Stimulated activated CD8-positive, alpha-beta memory T cell treated with anti-CD3 and anti-CD28 coated beads, Interleukin-2, amount 100 ng/mL, for 48 hours (primary cell): ENCODE measurements around the gene C1orf21.

ENCODE experiments used
- DNase-seq, 2 donors: peaks; one replicate each; pipeline ENCODE4 v3.0.0-alpha.2; 2020; ENCODE audit warnings: low read depth in 2 of 2

The C1orf21 gene

DNA sequence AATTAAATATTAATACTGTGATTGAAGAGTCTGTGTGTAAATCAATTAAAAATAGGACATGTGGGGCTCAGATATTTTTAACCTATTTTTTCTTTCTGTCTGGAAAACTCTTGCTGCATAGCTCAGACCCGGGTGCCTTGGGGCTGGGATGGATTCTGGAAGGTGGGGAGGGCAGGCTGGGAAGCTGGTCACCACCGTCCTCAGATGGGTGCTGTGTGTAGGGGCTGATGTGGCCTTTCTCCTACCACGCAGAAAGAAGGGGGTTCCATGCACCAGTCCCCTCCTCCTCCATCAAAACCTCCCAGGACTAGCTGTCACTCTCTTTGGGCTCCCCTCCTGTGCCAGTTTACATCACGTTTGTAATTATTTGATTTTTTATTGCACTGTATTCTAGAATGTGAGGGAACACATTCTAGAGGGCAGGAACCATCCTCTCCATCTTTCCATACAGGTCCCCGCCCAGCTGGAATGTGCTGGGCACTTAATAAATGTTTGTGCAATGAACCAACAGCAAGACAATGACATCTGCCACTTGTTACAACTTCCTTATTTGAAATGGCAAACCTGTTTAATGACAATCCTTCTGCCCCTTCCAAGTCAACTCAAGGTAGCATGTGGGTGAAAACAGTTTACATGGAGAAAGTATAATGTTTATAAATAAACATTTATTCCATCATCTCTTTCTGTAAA is 263.5 kb downstream of the C1orf21 start:
- no peak for DNase-seq

DNA sequence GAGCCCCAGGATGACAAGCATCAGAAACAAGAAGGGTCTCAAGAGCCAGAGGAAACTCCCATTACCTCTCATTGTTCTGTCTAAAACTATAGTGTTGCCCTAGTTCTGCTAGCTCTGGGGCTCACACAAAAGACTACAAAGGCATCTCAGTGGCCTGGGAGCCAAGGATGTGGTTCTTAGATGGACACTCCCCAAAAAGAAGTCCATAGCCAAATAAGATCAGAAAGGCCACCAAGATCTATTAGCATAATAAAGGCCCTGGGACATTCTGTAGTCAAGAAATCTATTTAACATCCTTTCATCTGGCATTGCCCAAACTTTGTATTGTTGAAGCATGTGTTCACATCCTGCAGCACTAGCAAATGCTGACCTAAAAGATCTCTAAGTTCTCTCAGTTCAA is 268.4 kb downstream of the C1orf21 start:
- no peak for DNase-seq

DNA sequence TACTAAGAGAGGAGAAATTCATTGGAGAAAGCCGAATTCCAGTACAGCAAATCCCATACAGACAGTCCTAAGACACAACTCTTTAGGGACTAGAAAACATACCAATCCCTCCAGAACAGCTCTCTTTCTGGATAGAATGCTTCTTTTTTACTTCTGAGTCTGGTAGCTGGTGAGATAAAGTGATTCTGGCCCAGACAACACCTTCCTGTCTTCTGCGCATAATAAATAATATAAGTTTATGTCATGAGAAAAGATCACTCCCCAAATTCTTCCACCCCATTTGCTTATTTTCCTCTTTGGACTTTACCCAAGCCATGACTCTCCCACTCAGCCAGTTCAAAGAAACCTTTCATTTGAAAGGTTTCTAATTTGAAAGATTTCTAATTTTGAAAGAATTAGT is 269.4 kb downstream of the C1orf21 start:
- no peak for DNase-seq

DNA sequence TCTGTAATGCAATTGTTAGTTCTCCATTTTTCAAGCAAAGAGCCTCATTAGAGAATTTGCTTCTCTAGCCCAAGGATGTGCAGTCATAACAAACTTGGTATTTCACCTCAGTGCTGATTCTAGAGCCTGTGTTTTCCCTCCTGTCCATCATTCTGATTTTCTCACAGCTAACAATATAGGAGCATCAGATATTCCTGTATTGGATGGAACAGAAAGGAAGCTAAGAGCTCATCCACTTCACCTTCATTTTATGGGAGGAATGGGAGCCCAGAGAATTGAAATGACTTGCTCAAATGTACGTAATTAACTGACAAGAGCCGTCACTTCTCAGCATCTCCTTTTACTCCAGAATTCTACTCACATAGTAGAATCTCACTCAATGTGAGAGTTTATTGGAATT is 271.2 kb downstream of the C1orf21 start:
- no peak for DNase-seq

DNA sequence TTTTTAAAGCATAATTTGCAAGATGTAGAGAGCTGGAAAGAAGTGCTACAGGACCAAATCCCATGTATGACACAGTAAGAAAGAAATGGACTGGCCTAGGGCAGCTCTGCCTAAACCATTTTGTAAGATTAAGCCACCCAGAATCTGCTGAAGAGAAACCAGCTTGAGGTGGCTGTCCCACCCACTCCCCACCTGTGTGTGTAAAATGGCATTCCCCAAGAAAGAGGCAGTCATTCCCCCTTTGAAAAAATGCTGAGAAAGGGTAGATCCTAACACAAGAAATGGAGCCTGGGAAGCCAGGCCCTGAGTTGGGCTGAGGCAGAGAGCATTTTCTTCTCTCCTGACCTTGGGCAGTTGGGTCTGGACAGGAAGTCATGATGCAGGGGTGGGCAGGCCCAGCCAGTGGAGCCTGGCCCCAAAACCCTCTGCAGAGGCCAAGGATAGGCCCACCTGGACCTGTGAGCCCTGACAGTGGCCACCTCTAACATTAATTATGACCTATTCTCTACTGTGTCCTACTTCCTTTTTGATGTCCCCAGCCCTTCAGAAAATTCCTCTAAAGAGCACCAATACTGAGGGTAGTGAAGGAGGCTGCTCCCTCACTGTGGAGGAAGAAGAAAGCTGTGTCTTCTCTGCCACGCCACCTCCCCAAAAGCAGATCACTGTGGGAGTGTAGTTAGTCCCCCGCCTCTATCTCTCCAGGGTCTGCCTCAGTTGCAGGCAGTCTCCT is 273.8 kb downstream of the C1orf21 start:
- no peak for DNase-seq

DNA sequence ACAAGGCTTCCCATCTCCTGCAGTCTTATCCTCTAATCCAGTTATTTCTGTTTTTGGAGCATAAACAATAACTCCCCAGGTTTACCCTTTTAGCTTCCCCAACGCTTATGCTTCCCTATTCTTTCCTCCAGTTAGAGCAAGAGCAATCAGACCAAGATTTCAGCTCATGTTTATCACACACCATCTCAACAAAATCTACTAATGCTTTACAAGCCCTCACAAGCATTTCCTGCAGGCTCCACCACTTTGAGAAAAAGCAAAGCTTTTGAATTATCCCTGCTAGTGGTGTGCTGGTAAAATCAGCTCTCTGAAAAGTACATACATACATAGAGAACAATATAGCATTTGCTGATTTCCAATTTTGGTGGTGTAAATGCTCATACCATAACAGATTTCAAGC is 275.0 kb downstream of the C1orf21 start:
- no peak for DNase-seq

DNA sequence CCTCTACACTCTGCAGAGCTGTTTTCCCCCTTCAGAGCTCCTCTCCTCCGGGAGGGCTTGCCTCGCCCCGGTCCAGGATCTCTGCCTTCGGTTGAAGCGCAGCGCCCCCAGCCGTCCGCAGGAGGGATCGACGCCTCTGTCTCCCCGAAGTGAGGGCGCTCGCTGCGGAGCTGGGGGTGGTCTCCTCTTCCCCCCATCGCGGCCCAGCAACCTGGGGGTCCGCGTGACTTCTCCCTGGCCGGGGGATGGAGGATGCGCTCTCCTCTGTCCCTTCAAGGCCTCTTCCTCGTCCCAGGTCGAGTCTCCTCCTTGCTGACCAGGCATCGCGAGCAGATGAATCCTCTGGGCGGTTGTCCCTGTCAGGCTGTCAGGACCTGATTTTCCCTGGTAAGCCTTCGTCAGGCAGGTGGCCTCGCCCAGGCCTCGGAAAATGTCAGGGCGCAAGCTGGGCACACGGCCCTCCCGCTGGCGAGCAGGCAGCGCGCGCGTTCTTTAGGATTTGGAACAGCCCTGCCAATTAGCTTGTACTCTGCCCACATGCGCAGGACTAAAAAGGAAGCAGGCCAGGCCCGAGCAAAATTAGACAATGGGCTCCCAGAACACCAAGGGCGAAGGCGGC is 277.3 kb downstream of the C1orf21 start:
- DNase-seq: peak; percentile 34 to 41

DNA sequence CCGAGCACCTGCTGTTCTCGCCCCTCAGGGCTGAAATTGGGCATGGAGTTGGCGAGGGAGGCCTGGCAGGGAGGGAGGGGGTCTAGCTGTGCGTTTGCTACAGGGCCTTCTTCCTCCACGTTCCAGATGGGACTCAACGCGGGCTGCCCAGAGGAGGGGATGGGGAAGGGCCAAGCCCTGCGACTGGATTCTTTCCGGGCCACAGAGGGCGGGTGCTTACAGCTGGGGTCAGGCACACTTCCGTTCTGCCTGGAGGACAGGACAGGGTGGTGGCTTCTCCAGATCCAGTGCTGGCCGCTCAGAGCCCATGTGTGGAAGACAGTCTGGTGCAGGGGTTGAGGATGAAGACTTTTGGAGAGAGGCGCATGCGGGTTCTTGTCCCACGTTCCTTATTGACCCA is 277.8 kb downstream of the C1orf21 start:
- DNase-seq: no peak

DNA sequence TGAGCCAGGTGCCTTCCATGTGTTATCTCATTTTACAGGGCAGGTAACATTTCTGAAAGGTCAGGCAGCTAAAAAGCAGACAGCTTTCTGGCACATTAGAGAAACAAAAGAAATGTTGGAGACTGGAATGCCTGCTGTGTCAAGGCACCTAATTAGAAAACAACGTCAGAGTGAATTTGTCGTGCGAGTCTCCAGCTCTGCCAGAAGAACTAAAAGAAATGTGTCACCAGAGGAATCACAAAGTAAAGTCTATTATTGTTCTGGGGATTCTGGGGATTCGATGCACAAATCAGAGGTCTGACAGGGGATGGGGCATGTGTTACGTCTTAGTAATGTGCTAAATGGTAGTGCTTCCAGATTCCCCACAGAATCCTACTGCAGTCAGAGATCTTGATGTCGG is 278.5 kb downstream of the C1orf21 start:
- no peak for DNase-seq

DNA sequence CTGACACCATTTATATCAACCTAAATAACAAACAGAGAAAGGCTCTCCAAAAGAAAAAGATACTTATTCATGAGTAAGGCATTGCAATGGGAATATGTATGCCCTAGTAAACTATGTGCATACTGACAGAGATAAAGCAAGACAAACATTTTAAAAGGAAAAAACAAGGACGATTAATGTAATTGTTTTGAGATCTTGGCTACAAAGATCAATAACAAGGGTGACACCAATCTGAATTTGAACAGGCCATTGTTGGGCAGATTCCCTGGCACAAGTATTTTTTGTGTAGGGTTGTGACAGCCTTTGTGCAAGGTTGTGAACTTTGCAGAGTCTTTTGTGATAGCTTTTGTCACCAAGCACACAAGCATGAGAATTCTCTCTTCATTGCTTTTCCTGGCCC is 282.6 kb downstream of the C1orf21 start:
- no peak for DNase-seq

DNA sequence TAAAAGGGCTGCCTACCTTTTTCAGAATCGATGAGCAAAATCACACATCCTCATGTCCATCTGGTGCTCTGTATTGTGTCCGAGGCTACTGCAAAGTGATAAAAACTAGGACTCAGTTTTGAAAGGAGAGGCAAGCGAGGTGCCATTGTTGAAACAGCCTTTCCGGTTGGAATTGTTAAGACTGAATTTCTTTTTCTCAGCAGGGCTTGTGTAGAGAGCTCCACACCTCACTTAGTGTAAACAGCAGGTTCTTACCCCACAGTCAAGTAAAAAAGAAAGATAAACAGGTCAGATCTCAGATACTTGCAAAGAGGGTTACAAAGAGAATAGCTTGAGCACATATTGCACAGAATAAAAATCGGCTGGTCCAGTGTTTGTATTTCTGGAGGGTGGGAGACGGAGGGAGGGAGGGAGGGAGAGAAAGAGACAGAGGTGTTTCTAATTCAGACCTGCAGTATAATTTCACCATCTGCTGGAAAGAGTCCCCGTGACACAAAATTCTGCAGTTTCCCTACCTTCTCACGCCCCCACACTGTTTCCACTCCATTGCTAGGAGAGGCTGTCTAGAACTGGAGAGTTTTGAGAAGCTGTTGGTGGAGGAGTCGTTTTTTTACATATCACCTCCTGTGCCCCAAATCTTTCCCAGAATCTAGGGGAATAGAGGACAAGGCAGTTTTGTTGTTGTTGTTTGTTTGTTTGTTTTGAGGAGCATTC is 285.3 kb downstream of the C1orf21 start:
- DNase-seq: no peak

DNA sequence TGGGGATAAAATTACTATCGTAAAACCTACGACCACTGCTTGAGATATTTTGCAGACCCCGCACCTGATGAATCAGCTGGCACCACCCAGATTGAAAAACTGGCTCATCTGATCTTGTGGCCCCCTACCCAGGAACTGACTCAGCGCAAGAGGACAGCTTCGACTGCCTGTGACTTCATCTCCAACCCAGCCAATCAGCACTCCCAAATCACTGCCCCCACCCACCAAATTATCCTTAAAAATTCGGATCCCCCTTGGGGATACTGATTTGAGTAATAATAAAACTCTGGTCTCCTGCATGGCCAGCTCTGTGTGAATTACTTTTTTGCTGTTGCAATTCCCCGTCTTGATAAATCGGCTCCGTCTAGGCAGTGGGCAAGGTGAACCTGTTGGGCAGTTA is 286.5 kb downstream of the C1orf21 start:
- DNase-seq: no peak

DNA sequence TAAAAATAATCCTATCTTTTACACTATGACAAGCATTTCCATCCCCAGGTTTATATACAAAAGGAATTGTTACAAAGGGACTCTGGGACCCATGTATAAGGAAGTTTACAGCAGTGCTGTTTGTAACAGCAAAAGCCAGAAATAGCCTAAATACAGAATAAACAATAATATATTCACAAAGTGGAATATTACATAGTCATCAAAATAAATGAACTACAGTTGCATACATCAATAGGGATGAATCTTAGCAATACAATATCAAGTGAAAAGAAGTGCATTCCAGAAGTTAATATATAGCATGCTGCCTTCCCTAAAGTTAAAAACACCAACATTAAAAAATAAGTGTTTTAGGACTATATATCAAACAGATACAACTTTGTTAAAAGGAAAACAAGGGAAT is 290.5 kb downstream of the C1orf21 start:
- DNase-seq: no peak
